Ectodermal cell (in vitro differentiated cells): ENCODE measurements around the gene MAB21L4.

Experiments
- H3K27ac ChIP-seq: 2 replicates; pipeline ENCODE4 v1.7.0; 2013; ENCODE audit warnings: mild to moderate bottlenecking, low read depth, low read length; ENCODE audit not compliant: insufficient read depth, poor library complexity, severe bottlenecking
- H3K27me3 ChIP-seq: 2 replicates; pipeline ENCODE4 v1.7.0; 2013; ENCODE audit warnings: mild to moderate bottlenecking, low read length; ENCODE audit not compliant: insufficient read depth, control insufficient read depth, poor library complexity, severe bottlenecking
- H3K36me3 ChIP-seq: one replicate; pipeline ENCODE4 v1.7.0; 2013; ENCODE audit warnings: low read length; ENCODE audit not compliant: control insufficient read depth, insufficient read depth
- H3K4me1 ChIP-seq: one replicate; pipeline ENCODE4 v1.7.0; 2013; ENCODE audit warnings: low read length; ENCODE audit not compliant: control insufficient read depth, insufficient read depth
- H3K4me3 ChIP-seq: 2 replicates; pipeline ENCODE4 v1.7.0; 2013; ENCODE audit warnings: low read depth, low read length, control low read depth; ENCODE audit not compliant: insufficient read depth
- H3K9me3 ChIP-seq: 2 replicates; pipeline ENCODE4 v1.7.0; 2013; ENCODE audit warnings: mild to moderate bottlenecking, low read length, moderate library complexity; ENCODE audit not compliant: control insufficient read depth
- WGBS, 2 experiments: methylation state at CpG; one replicate each; pipeline ENCODE4 v1.1.7; 2013; ENCODE audit warnings: missing lambda C conversion rate in 2 of 2; 5-methylcytosine and 5-hydroxymethylcytosine counted together

Gene MAB21L4

GRCh38 chr2:240869109-240869955 lies 26.6 kb downstream of the MAB21L4 start:
- 92 to 96% methylated on average over 25 of the region's 25 CpGs for WGBS, 2 experiments
- Histone ChIP-seq H3K9me3 (no peaks in the 10 kb centered on the region), H3K4me1 (no peaks in the 10 kb centered on the region), H3K27me3 (no peaks in the 10 kb centered on the region), H3K4me3 (no peak overlapping the region), H3K36me3 (no peaks in the 10 kb centered on the region), H3K27ac (no peak overlapping the region)

- no peaks in the 10 kb centered on the region for H3K27me3 ChIP-seq
These were observed 27.5 kb downstream of the MAB21L4 start, which contains the start of gene AGXT for GRCh38 chr2:240868286-240869108. TSS of gene AGXT (plus strand) at chr2:240868824. CDS start at chr2:240868866, 42 bp downstream.

GRCh38 chr2:240865391-240865790 lies 30.6 kb downstream of the MAB21L4 start:
- WGBS, 2 experiments, result 88 to 92% methylated on average over 5 of the region's 5 CpGs
- Histone ChIP-seq H3K4me3 (no peak overlapping the region), H3K4me1 (no peaks in the 10 kb centered on the region), H3K36me3 (no peaks in the 10 kb centered on the region), H3K27me3 (peaks cover 3% of the 10 kb centered on the region), H3K9me3 (no peaks in the 10 kb centered on the region), H3K27ac (no peak overlapping the region)

More at GRCh38 chr2:240868286-240869108, 27.5 kb downstream of the MAB21L4 start, which contains the start of gene AGXT:
- H3K4me1 ChIP-seq, result no peaks in the 10 kb centered on the region
- no peaks in the 10 kb centered on the region for H3K36me3 ChIP-seq
- H3K9me3 ChIP-seq, result no peaks in the 10 kb centered on the region
- no peak within 1 kb of the TSS for H3K4me3 ChIP-seq
- H3K27ac ChIP-seq, result no peak within 1 kb of the TSS
- WGBS, 2 experiments, result 86 to 88% methylated on average over 21 of the region's 21 CpGs

GRCh38 chr2:240864475-240864874 lies 31.5 kb downstream of the MAB21L4 start:
- Histone ChIP-seq H3K9me3 (no peaks in the 10 kb centered on the region), H3K27ac (no peak overlapping the region), H3K27me3 (peaks cover 3% of the 10 kb centered on the region), H3K36me3 (no peaks in the 10 kb centered on the region), H3K4me1 (no peaks in the 10 kb centered on the region), H3K4me3 (no peak overlapping the region)
- WGBS, 2 experiments, result 84 to 89% methylated on average over 3 of the region's 3 CpGs

- no peaks in the 10 kb centered on the region for H3K9me3 ChIP-seq
- no peak overlapping the region for H3K4me3 ChIP-seq
- WGBS, 2 experiments, result 88 to 100% methylated on average over 2 of the region's 2 CpGs
- H3K27ac ChIP-seq, result no peak overlapping the region
- peaks cover 3% of the 10 kb centered on the region for H3K27me3 ChIP-seq
- no peaks in the 10 kb centered on the region for H3K36me3 ChIP-seq
- H3K4me1 ChIP-seq, result no peaks in the 10 kb centered on the region
These were observed 34.4 kb downstream of the MAB21L4 start for GRCh38 chr2:240861547-240861946.

GRCh38 chr2:240858871-240859270 lies 37.1 kb downstream of the MAB21L4 start:
- Histone ChIP-seq H3K27ac (no peak overlapping the region), H3K36me3 (no peaks in the 10 kb centered on the region), H3K27me3 (peaks cover 3% of the 10 kb centered on the region), H3K9me3 (no peaks in the 10 kb centered on the region), H3K4me1 (no peaks in the 10 kb centered on the region), H3K4me3 (no peak overlapping the region)
- 94% methylated on average over 10 of the region's 10 CpGs for WGBS, 2 experiments

- WGBS, 2 experiments, result 93 to 94% methylated on average over 13 of the region's 13 CpGs
- H3K4me3 ChIP-seq, result no peak overlapping the region
- peaks cover 3% of the 10 kb centered on the region for H3K27me3 ChIP-seq
- H3K4me1 ChIP-seq, result no peaks in the 10 kb centered on the region
- H3K9me3 ChIP-seq, result no peaks in the 10 kb centered on the region
- no peak overlapping the region for H3K27ac ChIP-seq
- H3K36me3 ChIP-seq, result no peaks in the 10 kb centered on the region
These were observed 37.6 kb downstream of the MAB21L4 start for GRCh38 chr2:240858321-240858720.

GRCh38 chr2:240857039-240858008 lies 38.6 kb downstream of the MAB21L4 start:
- H3K9me3 ChIP-seq, result no peaks in the 10 kb centered on the region
- H3K4me3 ChIP-seq, result no peak overlapping the region
- no peaks in the 10 kb centered on the region for H3K36me3 ChIP-seq
- H3K4me1 ChIP-seq, result no peaks in the 10 kb centered on the region
- WGBS, 2 experiments, result 92 to 93% methylated on average over 20 to 21 of the region's 21 CpGs
- no peaks in the 10 kb centered on the region for H3K27me3 ChIP-seq
- no peak overlapping the region for H3K27ac ChIP-seq

GRCh38 chr2:240856151-240856980 lies 39.6 kb downstream of the MAB21L4 start:
- Histone ChIP-seq H3K4me3 (no peak overlapping the region), H3K9me3 (no peaks in the 10 kb centered on the region), H3K27me3 (no peaks in the 10 kb centered on the region), H3K4me1 (no peaks in the 10 kb centered on the region), H3K27ac (no peak overlapping the region), H3K36me3 (no peaks in the 10 kb centered on the region)
- WGBS, 2 experiments, result 79 to 82% methylated on average over 21 of the region's 21 CpGs
